Ramos (cell line): ENCODE measurements around the gene HMGXB4.

Source experiments
- in situ Hi-C: fragments of 300-500 bp; cut with MboI; formaldehyde crosslinking; loops from one replicate; pipeline ENCODE4 v1.14.3; 2022; ENCODE audit warnings: low sequenced_read_pairs; ENCODE audit not compliant: unreplicated experiment

The HMGXB4 gene

DNA sequence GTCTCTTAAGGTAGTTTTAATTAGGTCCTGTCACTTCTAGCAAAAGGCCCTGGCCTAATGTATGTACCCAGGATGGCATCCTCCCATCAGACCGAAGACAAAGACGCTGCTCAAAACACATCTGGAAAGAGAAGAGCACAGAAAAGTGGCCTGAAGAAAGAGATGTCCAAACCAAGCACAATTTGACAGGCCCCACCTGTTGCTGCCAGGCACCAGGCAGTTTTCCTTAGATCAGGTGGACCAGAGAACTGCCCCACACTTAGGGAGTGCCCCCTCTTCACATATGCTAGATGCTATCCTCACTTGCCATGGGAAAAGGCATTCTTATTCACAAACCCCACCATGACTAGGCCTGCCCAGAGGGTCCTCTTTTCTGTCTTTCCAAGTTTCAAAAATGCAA lies 3.3 kb upstream of the HMGXB4 start:
- in situ Hi-C loops = no loop called here

- in situ Hi-C loops = no loop called here
Measured at GRCh38 chr22:35257002-35257320, 332 bp upstream of the HMGXB4 start.

DNA sequence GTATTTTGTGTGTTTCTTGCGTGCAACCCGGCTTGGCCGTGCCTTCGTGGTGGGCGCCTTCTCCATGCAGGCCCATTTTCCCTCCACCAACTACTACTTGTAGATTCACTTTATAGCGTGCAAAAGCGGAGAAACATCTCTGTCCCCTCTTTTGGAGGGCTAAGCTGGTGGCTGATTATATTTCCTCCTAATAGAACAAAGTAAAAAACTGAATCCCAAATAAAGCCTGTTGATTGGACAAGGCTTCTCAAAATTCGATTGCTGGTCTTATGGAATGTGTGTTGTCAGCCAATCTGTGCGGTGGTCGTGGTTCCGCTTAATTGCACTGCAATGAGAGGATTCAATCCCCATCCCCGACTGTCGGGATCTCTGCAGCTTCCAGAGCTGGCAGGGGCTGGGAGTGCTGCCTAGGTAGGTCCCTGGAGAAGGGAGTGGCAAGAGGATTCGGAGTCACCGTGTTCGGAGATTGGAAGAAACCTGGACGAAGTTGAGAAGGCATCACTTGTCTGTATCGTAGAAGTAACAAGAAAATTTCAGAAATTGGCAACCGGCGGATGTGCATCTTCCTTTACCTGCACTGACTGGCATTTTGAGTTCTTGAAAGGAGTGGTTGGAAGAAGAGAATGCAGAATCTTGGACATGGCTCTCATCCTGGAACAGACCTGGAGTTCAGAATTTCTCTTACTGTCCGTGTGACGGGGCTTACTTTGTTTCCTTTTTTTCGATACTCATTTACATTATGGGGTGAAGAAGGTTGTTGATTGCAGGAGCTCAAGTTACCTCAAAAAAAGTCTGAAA lies 1.1 kb downstream of the HMGXB4 start:
- in situ Hi-C loops = no loop called here

- in situ Hi-C loops = no loop called here
Measured at GRCh38 chr22:35264986-35265385, 7.7 kb downstream of the HMGXB4 start.

DNA sequence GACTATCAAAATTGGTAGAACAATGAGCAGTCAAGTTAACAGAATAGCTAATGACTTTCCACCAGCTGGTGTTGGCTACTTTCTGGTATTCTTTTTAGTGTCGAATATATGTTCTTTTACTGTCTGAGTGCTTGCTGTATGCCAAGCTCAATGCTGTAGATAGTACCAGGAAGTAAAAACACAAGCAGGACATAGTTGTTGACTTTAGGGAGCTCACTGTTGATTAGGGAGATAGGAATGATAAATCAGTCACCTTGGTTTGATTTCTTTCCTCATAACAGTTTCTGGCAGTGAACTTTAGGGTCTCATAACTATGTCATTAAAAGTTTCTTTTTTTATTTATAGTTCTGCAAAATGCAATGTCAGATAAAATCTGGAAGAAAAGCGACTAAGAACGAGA lies 9.0 kb downstream of the HMGXB4 start:
- in situ Hi-C loops = no loop called here

DNA sequence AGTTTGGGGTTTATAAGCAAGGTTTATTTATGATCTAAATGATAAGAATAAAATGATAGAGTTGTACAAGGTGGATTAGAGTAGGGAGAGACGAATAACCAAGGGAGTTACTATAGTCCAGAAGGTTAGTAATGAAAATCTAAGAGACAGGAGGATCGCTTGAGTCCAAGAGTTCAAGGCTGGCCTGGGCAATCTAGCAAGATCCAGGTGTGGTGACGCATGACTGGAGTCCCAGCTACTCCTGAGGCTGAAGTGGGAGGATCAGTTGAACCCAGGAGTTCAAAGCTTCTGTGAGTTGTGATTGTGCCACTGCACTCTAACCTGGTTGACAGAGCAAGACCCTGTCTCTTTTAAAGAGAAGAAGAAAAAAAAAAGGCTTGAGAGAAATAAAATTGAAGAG lies 12.3 kb downstream of the HMGXB4 start:
- in situ Hi-C loops = no loop called here

GRCh38 chr22:35274154-35274871 lies 17.0 kb downstream of the HMGXB4 start:
- in situ Hi-C loops = no loop called here

- in situ Hi-C loops = no loop called here
Measured at GRCh38 chr22:35275580-35275979, 18.3 kb downstream of the HMGXB4 start.

- in situ Hi-C loops = no loop called here
Measured at GRCh38 chr22:35276019-35276418, 18.7 kb downstream of the HMGXB4 start.

- in situ Hi-C loops = no loop called here
Measured at GRCh38 chr22:35288116-35288515, 30.8 kb downstream of the HMGXB4 start.

DNA sequence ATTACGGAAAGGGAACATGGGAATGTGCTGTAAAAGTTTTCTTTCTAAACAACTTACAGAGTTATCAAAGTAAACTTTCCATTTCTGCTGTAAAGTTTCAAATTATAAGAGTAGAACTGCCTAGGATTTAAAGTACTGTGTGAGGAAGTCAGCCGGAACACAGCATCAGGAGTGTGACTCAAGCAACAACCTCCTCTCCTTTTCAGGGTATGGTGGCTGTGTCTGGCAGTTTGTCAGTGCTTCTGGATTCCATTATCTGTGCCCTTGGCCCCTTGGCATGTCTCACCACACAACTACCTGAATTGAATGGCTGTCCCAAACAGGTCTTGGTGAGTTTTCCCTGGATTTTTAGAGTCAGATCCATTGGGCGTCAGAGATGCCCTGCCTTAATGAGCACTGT lies 35.5 kb downstream of the HMGXB4 start:
- in situ Hi-C loops = no loop called here

GRCh38 chr22:35296051-35296450 lies 38.8 kb downstream of the HMGXB4 start:
- in situ Hi-C loops = no loop called here

GRCh38 chr22:35299217-35299672 lies 42.0 kb downstream of the HMGXB4 start:
- in situ Hi-C loops = no loop called here

DNA sequence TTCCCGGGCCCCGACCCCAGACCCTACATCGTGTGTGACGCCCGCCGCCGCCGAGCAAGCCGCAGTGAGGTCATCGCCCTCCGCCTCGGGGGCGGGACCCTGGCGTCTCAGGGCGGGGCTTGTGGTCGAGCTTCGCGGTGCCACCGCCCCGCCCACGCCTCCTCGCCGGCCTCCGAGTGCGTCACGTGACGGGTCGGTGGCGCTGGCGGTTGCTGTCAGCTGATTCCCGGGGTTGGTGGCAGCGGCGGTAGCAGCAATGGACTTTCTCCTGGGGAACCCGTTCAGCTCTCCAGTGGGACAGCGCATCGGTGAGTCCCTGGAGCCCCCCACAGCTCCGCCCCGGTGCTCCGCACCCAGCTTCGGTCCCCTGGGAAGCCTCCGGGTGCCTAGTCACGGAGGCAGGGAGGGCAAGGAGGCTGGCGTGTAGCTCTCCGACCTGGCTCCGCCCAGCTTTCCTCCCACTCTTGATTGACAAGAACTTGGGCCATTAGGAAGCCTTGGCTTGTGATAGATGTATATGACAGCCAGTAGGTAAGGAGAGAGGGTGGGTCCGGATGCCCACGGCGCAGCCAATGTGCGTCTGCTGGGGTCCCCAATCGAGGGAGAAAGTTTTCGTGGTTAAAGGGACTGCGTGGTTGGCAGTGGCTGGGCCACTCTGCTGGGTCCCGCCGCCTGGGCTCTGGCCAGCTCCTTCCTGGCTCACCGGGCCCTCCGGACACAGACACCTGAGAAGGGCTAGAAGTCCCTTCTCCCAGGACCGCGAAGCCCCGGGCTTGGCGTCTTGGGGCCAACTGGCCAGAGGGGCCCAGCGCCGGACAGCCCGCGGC lies 42.6 kb downstream of the HMGXB4 start, which contains the start of gene TOM1:
TSS of gene TOM1 (plus strand) at position 222 of the 827 bp plus-strand sequence. CDS start at position 257, 35 bp downstream.
- in situ Hi-C loops = no loop called here

DNA sequence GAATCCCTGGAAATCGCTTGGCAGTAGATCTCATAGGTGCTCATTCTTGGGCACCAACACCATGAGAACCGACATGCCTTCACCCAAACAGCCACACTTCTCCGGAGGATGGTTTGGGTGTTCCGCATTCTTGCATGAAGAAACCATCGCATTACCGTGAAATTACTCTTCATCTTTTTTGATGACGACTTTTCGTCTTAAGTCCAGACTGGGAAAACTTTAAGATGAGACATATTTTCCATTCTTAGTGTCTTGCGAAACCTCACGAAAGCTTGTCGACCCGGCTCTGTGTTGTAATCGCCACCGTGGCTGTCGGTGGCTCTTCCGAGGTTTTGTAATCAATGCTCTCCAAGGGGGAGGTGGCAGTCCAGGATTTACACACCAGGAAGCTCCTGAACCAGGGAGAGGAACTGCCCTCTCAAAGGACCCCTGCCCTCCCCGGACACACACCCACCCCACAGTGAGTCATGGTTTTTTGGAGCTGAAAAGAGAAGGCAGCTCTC lies 44.1 kb downstream of the HMGXB4 start:
- in situ Hi-C loops = no loop called here

GRCh38 chr22:35303029-35303624 lies 45.8 kb downstream of the HMGXB4 start:
- in situ Hi-C loops = no loop called here

GRCh38 chr22:35305525-35306070 lies 48.3 kb downstream of the HMGXB4 start:
- in situ Hi-C loops = no loop called here

GRCh38 chr22:35306350-35306967 lies 49.2 kb downstream of the HMGXB4 start:
- in situ Hi-C loops = no loop called here

GRCh38 chr22:35307372-35307771 lies 50.1 kb downstream of the HMGXB4 start:
- in situ Hi-C loops = no loop called here

DNA sequence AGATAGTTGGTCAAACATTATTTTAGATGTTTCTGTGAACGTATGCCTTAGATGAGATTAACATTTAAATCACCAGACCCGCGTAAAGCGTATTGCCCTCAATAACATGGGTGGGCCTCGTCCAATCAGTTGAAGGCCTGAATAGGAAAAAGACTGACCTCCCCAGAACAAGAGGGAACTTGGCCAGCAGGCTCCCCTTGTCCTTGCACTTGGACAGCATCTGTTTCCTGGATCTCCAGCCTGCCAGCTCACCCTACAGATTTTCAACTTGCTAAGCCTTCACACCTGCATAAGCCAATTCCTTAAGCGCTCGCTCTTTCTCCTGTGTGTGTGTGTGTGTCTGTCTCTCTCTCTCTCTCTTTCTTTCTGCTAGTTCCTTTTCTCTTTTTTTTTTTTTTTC lies 50.6 kb downstream of the HMGXB4 start:
- in situ Hi-C loops = no loop called here
